K562 (cell line): ENCODE measurements around the gene NEB.

Experiments used
- FOSL1 ChIP-seq: fragments of 200-800 bp; sonication (Bioruptor generic); conservative IDR thresholded peaks from 2 replicates; pipeline ENCODE4 v1.6.1; 2016; ENCODE audit warnings: missing genetic modification characterization, missing compliant biosample characterization
- IRF2 ChIP-seq: sonication (generic); formaldehyde crosslinking; IDR thresholded peaks from 2 replicates; pipeline ENCODE4 v1.8.1; 2022; ENCODE audit warnings: mild to moderate bottlenecking, missing genetic modification reagents
- NRF1 ChIP-seq, 2 experiments: fragments of 450-650 bp; IDR thresholded peaks in 1 of 2; conservative IDR thresholded peaks in 1 of 2; 2 replicates each; pipeline ENCODE4 v1.6.1; 2014; ENCODE audit warnings: mild to moderate bottlenecking in 2 of 2
- SRSF3 ChIP-seq: fragments of 200-400 bp; formaldehyde crosslinking; IDR thresholded peaks from 2 replicates; pipeline ENCODE4 v1.6.1; 2016; ENCODE audit warnings: mild to moderate bottlenecking, low read length, moderate library complexity; ENCODE audit not compliant: insufficient read depth
- ZNF253 ChIP-seq: fragments of 250-450 bp; sonication (Bioruptor Pico); conservative IDR thresholded peaks from 2 replicates; pipeline ENCODE4 v1.6.1; 2021; ENCODE audit warnings: mild to moderate bottlenecking
- TF ChIP-seq, protein P1 (sequence below): sonication (generic); formaldehyde crosslinking; IDR thresholded peaks from 2 replicates; pipeline ENCODE4 v1.8.1; 2022; ENCODE audit warnings: missing genetic modification reagents
- TF ChIP-seq, protein P2 (sequence below), 3 experiments: IDR thresholded peaks in 2 of 3; conservative IDR thresholded peaks in 1 of 3; 2 replicates each; pipeline ENCODE4 v1.5.1; 2011 to 2012; ENCODE audit warnings: low read length in 3 of 3, mild to moderate bottlenecking in 3 of 3, control low read depth in 2 of 3, improper control_type of control experiment in 1 of 3, inconsistent platforms in 1 of 3, low read depth in 1 of 3, mixed read lengths in 1 of 3, moderate library complexity in 1 of 3; ENCODE audit not compliant: insufficient read depth in 2 of 3

DNA sequence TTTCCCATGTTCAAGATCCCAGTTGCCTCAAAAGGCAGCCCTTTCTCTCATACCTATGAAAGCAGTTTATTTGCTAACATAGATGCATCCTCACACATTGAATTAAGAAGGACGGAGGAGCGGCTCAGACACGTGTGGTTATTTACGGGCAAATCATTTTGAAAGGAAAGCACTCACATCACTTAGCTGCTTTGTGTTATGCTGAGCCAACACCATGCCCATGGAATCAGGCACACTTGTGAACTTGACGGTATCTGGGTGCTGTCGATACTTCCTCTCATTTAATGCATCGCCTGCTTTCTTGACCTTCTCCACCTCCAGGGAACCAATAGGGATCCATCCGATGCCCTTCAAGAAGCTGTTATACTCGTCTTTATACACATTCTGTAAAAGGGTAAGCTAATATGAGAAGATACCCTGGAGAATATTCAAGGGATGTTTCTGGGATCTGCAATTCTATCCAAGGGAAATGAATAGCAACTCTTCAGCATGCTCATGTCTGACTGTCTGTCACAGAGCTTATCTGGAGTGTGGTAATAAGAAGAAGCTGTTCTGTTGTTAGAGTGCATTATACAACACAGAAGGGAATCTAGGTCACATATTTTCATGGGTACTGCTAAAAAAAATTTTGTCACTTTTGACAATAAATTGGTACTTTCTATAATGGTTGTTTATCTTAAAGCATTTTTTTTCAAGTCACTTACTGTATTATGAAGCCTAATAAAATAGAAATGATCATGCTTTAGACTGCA lies 63.3 kb downstream of the NEB start:
- TF ChIP-seq, protein P1, sequence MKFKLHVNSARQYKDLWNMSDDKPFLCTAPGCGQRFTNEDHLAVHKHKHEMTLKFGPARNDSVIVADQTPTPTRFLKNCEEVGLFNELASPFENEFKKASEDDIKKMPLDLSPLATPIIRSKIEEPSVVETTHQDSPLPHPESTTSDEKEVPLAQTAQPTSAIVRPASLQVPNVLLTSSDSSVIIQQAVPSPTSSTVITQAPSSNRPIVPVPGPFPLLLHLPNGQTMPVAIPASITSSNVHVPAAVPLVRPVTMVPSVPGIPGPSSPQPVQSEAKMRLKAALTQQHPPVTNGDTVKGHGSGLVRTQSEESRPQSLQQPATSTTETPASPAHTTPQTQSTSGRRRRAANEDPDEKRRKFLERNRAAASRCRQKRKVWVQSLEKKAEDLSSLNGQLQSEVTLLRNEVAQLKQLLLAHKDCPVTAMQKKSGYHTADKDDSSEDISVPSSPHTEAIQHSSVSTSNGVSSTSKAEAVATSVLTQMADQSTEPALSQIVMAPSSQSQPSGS, result no peak
- no peak for TF ChIP-seq SRSF3
- TF ChIP-seq FOSL1 (tag), result no peak
- TF ChIP-seq ZNF253 (CRISPR knock-in tag), result no peak
- TF ChIP-seq, protein P2, sequence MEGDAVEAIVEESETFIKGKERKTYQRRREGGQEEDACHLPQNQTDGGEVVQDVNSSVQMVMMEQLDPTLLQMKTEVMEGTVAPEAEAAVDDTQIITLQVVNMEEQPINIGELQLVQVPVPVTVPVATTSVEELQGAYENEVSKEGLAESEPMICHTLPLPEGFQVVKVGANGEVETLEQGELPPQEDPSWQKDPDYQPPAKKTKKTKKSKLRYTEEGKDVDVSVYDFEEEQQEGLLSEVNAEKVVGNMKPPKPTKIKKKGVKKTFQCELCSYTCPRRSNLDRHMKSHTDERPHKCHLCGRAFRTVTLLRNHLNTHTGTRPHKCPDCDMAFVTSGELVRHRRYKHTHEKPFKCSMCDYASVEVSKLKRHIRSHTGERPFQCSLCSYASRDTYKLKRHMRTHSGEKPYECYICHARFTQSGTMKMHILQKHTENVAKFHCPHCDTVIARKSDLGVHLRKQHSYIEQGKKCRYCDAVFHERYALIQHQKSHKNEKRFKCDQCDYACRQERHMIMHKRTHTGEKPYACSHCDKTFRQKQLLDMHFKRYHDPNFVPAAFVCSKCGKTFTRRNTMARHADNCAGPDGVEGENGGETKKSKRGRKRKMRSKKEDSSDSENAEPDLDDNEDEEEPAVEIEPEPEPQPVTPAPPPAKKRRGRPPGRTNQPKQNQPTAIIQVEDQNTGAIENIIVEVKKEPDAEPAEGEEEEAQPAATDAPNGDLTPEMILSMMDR (IDR thresholded peaks at IDR 0.05 in 2 of 3, conservative IDR thresholded peaks at IDR 0.05 in 1 of 3; ENCODE audit: insufficient read depth in 2 of 3, low read depth in 1 of 3, low read length in 3 of 3), result no peak
- no peak for TF ChIP-seq IRF2 (CRISPR knock-in tag)
- no peak for TF ChIP-seq NRF1 (conservative IDR thresholded peaks at IDR 0.05 in 1 of 2, IDR thresholded peaks at IDR 0.05 in 1 of 2)
